ENCODE results near the gene CARMIL3. TPM values are rescaled to one million over a fixed set of nuclear protein-coding genes. Genes with fewer than 3 reads are reported as not detected.

Gene CARMIL3
- polyA plus RNA-seq, 1 donor from 2014 or later = 43.6 TPM

DNA sequence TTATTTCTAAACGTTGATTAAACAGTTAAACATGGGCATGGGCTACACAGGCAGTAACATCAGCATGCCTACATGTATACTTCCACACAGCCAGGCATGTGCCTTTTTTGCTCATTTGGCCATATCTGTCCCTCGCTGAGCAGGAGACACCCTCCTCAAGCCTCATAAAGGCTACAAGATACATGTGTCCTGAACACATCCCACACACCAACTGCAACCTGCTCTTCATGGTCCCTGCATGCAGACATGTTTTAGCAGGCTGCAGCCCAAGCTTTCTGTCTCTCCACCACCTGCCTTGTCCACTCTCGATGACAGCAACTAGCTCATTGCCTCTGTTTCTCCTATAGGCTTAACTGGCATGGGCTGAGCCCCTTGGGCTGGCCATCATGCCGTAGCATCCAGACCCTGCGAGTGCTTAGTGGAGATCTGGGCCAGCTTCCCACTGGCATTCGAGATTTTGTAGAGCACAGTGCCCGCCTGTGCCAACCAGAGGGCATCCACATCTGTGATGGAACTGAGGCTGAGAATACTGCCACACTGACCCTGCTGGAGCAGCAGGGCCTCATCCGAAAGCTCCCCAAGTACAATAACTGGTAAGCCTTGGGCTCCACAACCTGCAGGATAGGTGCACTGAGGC is 44.9 kb downstream of the CARMIL3 start:
- H3K36me3 ChIP-seq (ENCODE audit: insufficient read depth, low read length) = no peaks in the 10 kb centered on the region
- H2AFZ ChIP-seq (ENCODE audit: low read depth, low read length) = no peak overlapping the region
- H4K20me1 ChIP-seq (ENCODE audit: insufficient read depth) = no peaks in the 10 kb centered on the region
- H3K27ac ChIP-seq (ENCODE audit: low read length) = no peak overlapping the region
- H3K9me2 ChIP-seq (ENCODE audit: insufficient read depth, low read length) = no peaks in the 10 kb centered on the region
- no peaks in the 10 kb centered on the region for H3K79me2 ChIP-seq (replicated peaks; ENCODE audit: insufficient read depth, low read length)
- no peak overlapping the region for H3K4me3 ChIP-seq (ENCODE audit: low read length)
- no peaks in the 10 kb centered on the region for H3F3A ChIP-seq (ENCODE audit: insufficient read depth, low read length, poor library complexity, severe bottlenecking)
- H3K9me3 ChIP-seq (ENCODE audit: low read length) = no peaks in the 10 kb centered on the region
- no peak for TF ChIP-seq SMC3 (conservative IDR thresholded peaks at IDR 0.05; ENCODE audit: poor library complexity)
- TF ChIP-seq POLR2AphosphoS5 (IDR thresholded peaks at IDR 0.05) = no peak
- no peak for TF ChIP-seq CTCF (IDR thresholded peaks at IDR 0.05; ENCODE audit: poor library complexity, severe bottlenecking)
- no peak for TF ChIP-seq MXI1 (conservative IDR thresholded peaks at IDR 0.05; ENCODE audit: poor library complexity, severe bottlenecking)
- no peak for TF ChIP-seq EP300 (conservative IDR thresholded peaks at IDR 0.05; ENCODE audit: poor library complexity, severe bottlenecking)
- no peak for TF ChIP-seq EZH2 (IDR thresholded peaks at IDR 0.05; ENCODE audit: borderline replicate concordance, insufficient read depth, low read length, poor library complexity, severe bottlenecking)
- no peak for TF ChIP-seq RAD21 (conservative IDR thresholded peaks at IDR 0.05)
- TF ChIP-seq TAF1 (IDR thresholded peaks at IDR 0.05; ENCODE audit: low read depth) = no peak
- TF ChIP-seq REST (IDR thresholded peaks at IDR 0.05; ENCODE audit: borderline replicate concordance) = no peak
- H3K4me2 ChIP-seq (ENCODE audit: low read length) = no peak overlapping the region
- H3K9ac ChIP-seq (ENCODE audit: low read length) = no peak overlapping the region
- peaks cover 16% of the 10 kb centered on the region for H3K27me3 ChIP-seq (ENCODE audit: insufficient read depth, low read depth, low read length)

GRCh38 chr14:24098229-24098926 is 46.6 kb downstream of the CARMIL3 start:
- no peak overlapping the region for H3K4me3 ChIP-seq (ENCODE audit: low read length)
- H3K9me2 ChIP-seq (ENCODE audit: insufficient read depth, low read length) = no peaks in the 10 kb centered on the region
- no peak overlapping the region for H3K9ac ChIP-seq (ENCODE audit: low read length)
- H3F3A ChIP-seq (ENCODE audit: insufficient read depth, low read length, poor library complexity, severe bottlenecking) = no peaks in the 10 kb centered on the region
- H3K4me2 ChIP-seq (ENCODE audit: low read length) = no peak overlapping the region
- H3K27me3 ChIP-seq (ENCODE audit: insufficient read depth, low read depth, low read length) = peaks cover 16% of the 10 kb centered on the region
- H3K79me2 ChIP-seq (replicated peaks; ENCODE audit: insufficient read depth, low read length) = no peaks in the 10 kb centered on the region
- TF ChIP-seq EZH2 (IDR thresholded peaks at IDR 0.05; ENCODE audit: borderline replicate concordance, insufficient read depth, low read length, poor library complexity, severe bottlenecking) = no peak
- no peak for TF ChIP-seq MXI1 (conservative IDR thresholded peaks at IDR 0.05; ENCODE audit: poor library complexity, severe bottlenecking)
- TF ChIP-seq EP300 (conservative IDR thresholded peaks at IDR 0.05; ENCODE audit: poor library complexity, severe bottlenecking) = no peak
- no peak for TF ChIP-seq REST (IDR thresholded peaks at IDR 0.05; ENCODE audit: borderline replicate concordance)
- TF ChIP-seq RAD21 (conservative IDR thresholded peaks at IDR 0.05) = no peak
- no peak for TF ChIP-seq SMC3 (conservative IDR thresholded peaks at IDR 0.05; ENCODE audit: poor library complexity)
- TF ChIP-seq TAF1 (IDR thresholded peaks at IDR 0.05; ENCODE audit: low read depth) = no peak
- TF ChIP-seq POLR2AphosphoS5 (IDR thresholded peaks at IDR 0.05) = no peak
- TF ChIP-seq CTCF (IDR thresholded peaks at IDR 0.05; ENCODE audit: poor library complexity, severe bottlenecking) = no peak
- no peak overlapping the region for H2AFZ ChIP-seq (ENCODE audit: low read depth, low read length)
- H3K9me3 ChIP-seq (ENCODE audit: low read length) = no peaks in the 10 kb centered on the region
- no peaks in the 10 kb centered on the region for H3K36me3 ChIP-seq (ENCODE audit: insufficient read depth, low read length)
- no peak overlapping the region for H3K27ac ChIP-seq (ENCODE audit: low read length)
- H4K20me1 ChIP-seq (ENCODE audit: insufficient read depth) = no peaks in the 10 kb centered on the region

Measured in neural cell (in vitro differentiated cells).